Vagina (tissue), 2 donors: Measurements from ENCODE around the gene CCBE1. TPM values are rescaled to one million over a fixed set of nuclear protein-coding genes. Genes with fewer than 3 reads are reported as not detected.
A peak's percentile ranks its signal among the peaks of the same experiment; 100 is the strongest.

ENCODE experiments used
- DNase-seq, 2 donors: peaks; one replicate each; pipeline ENCODE4 v3.0.0-alpha.2; 2017; ENCODE audit errors: extremely low spot score in 2 of 2
- H3K27ac ChIP-seq: fragments of 200-600 bp; sonication (generic); one replicate; pipeline ENCODE4 v1.5.1; 2019
- H3K27me3 ChIP-seq: fragments of 200-600 bp; sonication (generic); one replicate; pipeline ENCODE4 v1.5.1; 2019
- H3K36me3 ChIP-seq, 2 donors: fragments of 200-600 bp; sonication (generic); one replicate each; pipeline ENCODE4 v1.5.1; 2017 to 2019
- H3K4me1 ChIP-seq: fragments of 200-600 bp; sonication (generic); one replicate; pipeline ENCODE4 v1.5.1; 2019
- H3K4me3 ChIP-seq, 2 donors: fragments of 200-600 bp; sonication (generic); 1 replicate in 1 of 2; 2 replicates in 1 of 2; pipeline ENCODE4 v1.5.1; 2016 to 2019
- H3K9me3 ChIP-seq: fragments of 200-600 bp; sonication (generic); one replicate; pipeline ENCODE4 v1.5.1; 2019
- CTCF ChIP-seq, 3 experiments: fragments of 450-650 bp in 2 of 3; fragments of 200-600 bp in 1 of 3; sonication (generic) in 1 of 3; IDR thresholded peaks; one replicate each; pipeline ENCODE4 v1.5.1; 2017 to 2019; ENCODE audit warnings: antibody characterized with exemption in 3 of 3, mild to moderate bottlenecking in 2 of 3, moderate library complexity in 2 of 3
- POLR2A ChIP-seq, 2 donors: fragments of 450-650 bp; IDR thresholded peaks; one replicate each; pipeline ENCODE4 v1.6.1; 2017; ENCODE audit warnings: antibody characterized with exemption in 2 of 2, mild to moderate bottlenecking in 2 of 2, moderate library complexity in 2 of 2
- POLR2AphosphoS5 ChIP-seq, 2 donors: sonication (generic); formaldehyde crosslinking; IDR thresholded peaks; one replicate each; pipeline ENCODE4 v1.9.0; 2017; ENCODE audit warnings: antibody characterized with exemption in 2 of 2, mild to moderate bottlenecking in 2 of 2, low read depth in 1 of 2; ENCODE audit not compliant: insufficient read depth in 1 of 2
- intact Hi-C: fragments of 100-400 bp; cut with DNase I; formaldehyde crosslinking; loops from one replicate; pipeline ENCODE4 v1.15.1; 2023
- total RNA-seq: library from RNA; depleted of rRNA; stranded (reverse); fragments of >200 nt; gene quantifications from one replicate; pipeline ENCODE4 v1.2.3, GENCODE V29; 2016

CCBE1 gene
- total RNA-seq, 1 donor from 2014 or later = 2.9 TPM

GRCh38 chr18:59606193-59607077 lies 90.8 kb downstream of the CCBE1 start:
- H3K27ac ChIP-seq = peak overlapping the region; percentile 36

GRCh38 chr18:59605633-59606192 lies 91.5 kb downstream of the CCBE1 start:
- Histone ChIP-seq H3K27me3 (no peaks in the 10 kb centered on the region), H3K4me1 (peaks cover 29% of the 10 kb centered on the region), H3K36me3 (no peaks in the 10 kb centered on the region), H3K9me3 (no peaks in the 10 kb centered on the region), H3K27ac (peak overlapping the region; percentile 36), H3K4me3 (no peak overlapping the region)
- no peak for TF ChIP-seq POLR2A (IDR thresholded peaks at IDR 0.05)
- no peak for TF ChIP-seq POLR2AphosphoS5 (IDR thresholded peaks at IDR 0.05; ENCODE audit: insufficient read depth in 1 of 2, low read depth in 1 of 2)
- TF ChIP-seq CTCF (IDR thresholded peaks at IDR 0.05) = no peak
- no peak for DNase-seq
- intact Hi-C loops = no loop called here

More at GRCh38 chr18:59606193-59607077, 90.8 kb downstream of the CCBE1 start:
- intact Hi-C loops = no loop called here
- no peak overlapping the region for H3K4me3 ChIP-seq
- no peaks in the 10 kb centered on the region for H3K27me3 ChIP-seq
- DNase-seq = no peak
- H3K36me3 ChIP-seq = no peaks in the 10 kb centered on the region
- TF ChIP-seq POLR2A (IDR thresholded peaks at IDR 0.05) = no peak
- no peak for TF ChIP-seq CTCF (IDR thresholded peaks at IDR 0.05)
- TF ChIP-seq POLR2AphosphoS5 (IDR thresholded peaks at IDR 0.05; ENCODE audit: insufficient read depth in 1 of 2, low read depth in 1 of 2) = peak in 1 of 2 donors; percentile 15
- H3K4me1 ChIP-seq = peaks cover 29% of the 10 kb centered on the region
- H3K9me3 ChIP-seq = no peaks in the 10 kb centered on the region

GRCh38 chr18:59604877-59605276 lies 92.3 kb downstream of the CCBE1 start:
- Histone ChIP-seq H3K4me3 (no peak overlapping the region), H3K27me3 (no peaks in the 10 kb centered on the region), H3K9me3 (no peaks in the 10 kb centered on the region), H3K27ac (peak overlapping the region; percentile 38), H3K4me1 (peaks cover 29% of the 10 kb centered on the region), H3K36me3 (no peaks in the 10 kb centered on the region)
- DNase-seq = no peak
- intact Hi-C loops = no loop called here
- no peak for TF ChIP-seq POLR2AphosphoS5 (IDR thresholded peaks at IDR 0.05; ENCODE audit: insufficient read depth in 1 of 2, low read depth in 1 of 2)
- TF ChIP-seq CTCF (IDR thresholded peaks at IDR 0.05) = no peak
- no peak for TF ChIP-seq POLR2A (IDR thresholded peaks at IDR 0.05)

GRCh38 chr18:59597049-59597448 lies 100.2 kb downstream of the CCBE1 start:
- intact Hi-C loops = no loop called here
- TF ChIP-seq POLR2A (IDR thresholded peaks at IDR 0.05) = no peak
- no peak for TF ChIP-seq POLR2AphosphoS5 (IDR thresholded peaks at IDR 0.05; ENCODE audit: insufficient read depth in 1 of 2, low read depth in 1 of 2)
- TF ChIP-seq CTCF (IDR thresholded peaks at IDR 0.05) = no peak
- Histone ChIP-seq H3K27ac (no peak overlapping the region), H3K9me3 (no peaks in the 10 kb centered on the region), H3K27me3 (no peaks in the 10 kb centered on the region), H3K36me3 (no peaks in the 10 kb centered on the region), H3K4me3 (no peak overlapping the region), H3K4me1 (no peaks in the 10 kb centered on the region)
- no peak for DNase-seq

GRCh38 chr18:59593291-59593717 lies 103.9 kb downstream of the CCBE1 start:
- no peak for TF ChIP-seq CTCF (IDR thresholded peaks at IDR 0.05)
- no peak for TF ChIP-seq POLR2AphosphoS5 (IDR thresholded peaks at IDR 0.05; ENCODE audit: insufficient read depth in 1 of 2, low read depth in 1 of 2)
- no peak for TF ChIP-seq POLR2A (IDR thresholded peaks at IDR 0.05)
- H3K4me3 ChIP-seq = no peak overlapping the region
- no peaks in the 10 kb centered on the region for H3K4me1 ChIP-seq
- no peak overlapping the region for H3K27ac ChIP-seq
- intact Hi-C loops = no loop called here
- DNase-seq = no peak
- no peaks in the 10 kb centered on the region for H3K36me3 ChIP-seq
- no peaks in the 10 kb centered on the region for H3K27me3 ChIP-seq
- no peaks in the 10 kb centered on the region for H3K9me3 ChIP-seq
